Measurements from ENCODE around the gene P2RX7.

Gene P2RX7

GRCh38 chr12:121230538-121230907 is 97.8 kb downstream of the P2RX7 start:
- peak overlapping the region; percentile 96 for H3K27ac ChIP-seq
- TF ChIP-seq CTCF (conservative IDR thresholded peaks at IDR 0.05): peak; percentile 10

- H3K27ac ChIP-seq: peak overlapping the region; percentile 82; the same call in 1 of the 2 replicates
- no peak for TF ChIP-seq CTCF (conservative IDR thresholded peaks at IDR 0.05)
These were observed 99.5 kb downstream of the P2RX7 start for GRCh38 chr12:121232163-121232562.

GRCh38 chr12:121232977-121233627 is 100.4 kb downstream of the P2RX7 start:
- peak overlapping the region; percentile 82; the same call in 1 of the 2 replicates for H3K27ac ChIP-seq
- TF ChIP-seq CTCF (conservative IDR thresholded peaks at IDR 0.05): no peak

GRCh38 chr12:121233628-121234020 is 100.9 kb downstream of the P2RX7 start:
- peak overlapping the region; percentile 82; the same call in 1 of the 2 replicates for H3K27ac ChIP-seq
- no peak for TF ChIP-seq CTCF (conservative IDR thresholded peaks at IDR 0.05)

GRCh38 chr12:121236776-121237175 is 104.1 kb downstream of the P2RX7 start:
- peak overlapping the region; percentile 82 for H3K27ac ChIP-seq
- no peak for TF ChIP-seq CTCF (conservative IDR thresholded peaks at IDR 0.05)

GRCh38 chr12:121237415-121237814 is 104.7 kb downstream of the P2RX7 start:
- TF ChIP-seq CTCF (conservative IDR thresholded peaks at IDR 0.05): no peak
- peak overlapping the region; percentile 82 for H3K27ac ChIP-seq
